ENCODE data around the gene LAGE3. TPM values are rescaled to one million over a fixed set of nuclear protein-coding genes. Genes with fewer than 3 reads are reported as not detected.
A peak's percentile ranks its signal among the peaks of the same experiment; 100 is the strongest.

The LAGE3 gene
- total RNA-seq, 2 donors from 2014 or later, result 29.5 to 34.1 TPM

DNA sequence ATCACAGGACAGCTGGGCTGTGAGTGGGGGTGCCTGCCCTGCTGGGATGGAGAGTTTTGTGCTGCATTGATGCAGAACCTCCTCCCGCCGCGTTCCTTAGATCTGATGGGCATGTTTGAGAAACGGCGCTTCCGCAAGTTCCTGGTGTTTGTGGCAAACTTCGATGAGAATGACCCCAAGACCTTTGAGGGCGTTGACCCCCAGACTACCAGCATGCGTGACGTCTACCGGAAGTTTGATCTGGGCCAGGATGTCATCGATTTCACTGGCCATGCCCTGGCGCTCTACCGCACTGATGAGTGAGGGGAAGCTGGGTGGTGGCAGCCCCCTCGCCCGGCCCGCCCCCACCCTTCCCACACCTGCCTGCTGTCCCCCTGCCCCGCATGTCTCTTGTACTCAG is 39.2 kb downstream of the LAGE3 start:
- no peaks in the 10 kb centered on the region for H3K27me3 Mint-ChIP-seq (ENCODE audit: insufficient read depth)
- Histone ChIP-seq H3K9ac (ENCODE audit: extremely low read depth, low read length, poor library complexity, severe bottlenecking) (no peak overlapping the region), H3K4me1 (ENCODE audit: control insufficient read depth, insufficient read depth, low read length) (no peaks in the 10 kb centered on the region), H3K36me3 (ENCODE audit: control insufficient read depth, insufficient read depth, low read length) (peaks cover 22% of the 10 kb centered on the region), H3K27me3 (ENCODE audit: control insufficient read depth, insufficient read depth, low read length, poor library complexity, severe bottlenecking) (no peaks in the 10 kb centered on the region), H3K4me3 (ENCODE audit: low read length) (no peak overlapping the region), H3K27ac (ENCODE audit: low read depth, low read length) (no peak overlapping the region), H3K9me3 (ENCODE audit: control insufficient read depth, low read length) (no peaks in the 10 kb centered on the region)
- TF ChIP-seq, protein P1, sequence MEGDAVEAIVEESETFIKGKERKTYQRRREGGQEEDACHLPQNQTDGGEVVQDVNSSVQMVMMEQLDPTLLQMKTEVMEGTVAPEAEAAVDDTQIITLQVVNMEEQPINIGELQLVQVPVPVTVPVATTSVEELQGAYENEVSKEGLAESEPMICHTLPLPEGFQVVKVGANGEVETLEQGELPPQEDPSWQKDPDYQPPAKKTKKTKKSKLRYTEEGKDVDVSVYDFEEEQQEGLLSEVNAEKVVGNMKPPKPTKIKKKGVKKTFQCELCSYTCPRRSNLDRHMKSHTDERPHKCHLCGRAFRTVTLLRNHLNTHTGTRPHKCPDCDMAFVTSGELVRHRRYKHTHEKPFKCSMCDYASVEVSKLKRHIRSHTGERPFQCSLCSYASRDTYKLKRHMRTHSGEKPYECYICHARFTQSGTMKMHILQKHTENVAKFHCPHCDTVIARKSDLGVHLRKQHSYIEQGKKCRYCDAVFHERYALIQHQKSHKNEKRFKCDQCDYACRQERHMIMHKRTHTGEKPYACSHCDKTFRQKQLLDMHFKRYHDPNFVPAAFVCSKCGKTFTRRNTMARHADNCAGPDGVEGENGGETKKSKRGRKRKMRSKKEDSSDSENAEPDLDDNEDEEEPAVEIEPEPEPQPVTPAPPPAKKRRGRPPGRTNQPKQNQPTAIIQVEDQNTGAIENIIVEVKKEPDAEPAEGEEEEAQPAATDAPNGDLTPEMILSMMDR (conservative IDR thresholded peaks at IDR 0.05), result no peak
- H3K4me3 Mint-ChIP-seq, result no peak overlapping the region
- 95 to 98% methylated on average over 11 to 12 of the region's 18 CpGs for WGBS, 2 experiments (ENCODE audit: insufficient coverage in 1 of 2, insufficient read length in 1 of 2)
- no peak overlapping the region for H3K27ac Mint-ChIP-seq
- DNase-seq, result no peak
- no peaks in the 10 kb centered on the region for H3K4me1 Mint-ChIP-seq
- H3K9me3 Mint-ChIP-seq, result peaks cover 67% of the 10 kb centered on the region
- H3K36me3 Mint-ChIP-seq (ENCODE audit: low read depth), result peaks cover 14% of the 10 kb centered on the region

DNA sequence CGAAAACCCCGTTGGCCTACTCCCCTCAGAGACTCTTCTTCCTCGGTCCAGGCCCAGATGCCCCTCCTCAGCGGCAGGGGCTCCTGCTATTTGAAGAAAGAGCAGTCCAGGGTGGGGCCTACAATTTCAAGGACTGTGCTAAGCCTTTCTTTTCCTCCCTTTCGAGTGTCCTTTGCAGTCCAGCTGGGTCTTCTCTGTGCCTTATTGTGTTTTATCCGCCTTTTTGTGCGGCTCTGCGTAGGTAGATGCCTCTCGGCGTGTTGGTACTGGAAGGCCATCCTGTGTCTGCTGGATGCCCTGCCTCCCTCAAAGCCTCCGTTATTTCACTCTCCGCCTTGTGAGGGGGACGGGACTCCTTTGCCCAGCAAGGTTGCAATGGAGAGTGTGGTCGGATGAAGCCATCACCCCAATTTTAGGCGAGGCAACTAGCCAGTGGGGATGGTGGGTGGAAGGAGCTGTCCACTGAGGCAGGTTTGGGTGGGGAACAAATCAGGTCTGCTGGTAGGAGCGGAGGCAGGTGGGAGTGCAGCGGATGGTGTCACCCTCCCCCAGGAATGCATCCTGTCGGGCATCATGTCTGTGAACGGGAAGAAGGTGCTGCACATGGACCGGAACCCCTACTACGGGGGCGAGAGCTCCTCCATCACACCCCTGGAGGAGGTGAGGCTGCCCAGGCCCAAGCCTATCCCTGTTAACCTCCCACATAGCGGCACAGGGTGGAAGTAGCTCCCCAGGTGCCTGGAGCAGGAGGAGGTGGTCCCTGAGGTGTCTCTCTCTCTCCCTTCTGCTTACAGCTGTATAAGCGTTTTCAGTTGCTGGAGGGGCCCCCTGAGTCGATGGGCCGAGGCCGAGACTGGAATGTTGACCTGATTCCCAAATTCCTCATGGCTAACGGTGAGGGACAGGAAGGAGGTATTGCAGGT is 40.8 kb downstream of the LAGE3 start:
- DNase-seq, result no peak
- H3K9me3 ChIP-seq (ENCODE audit: control insufficient read depth, low read length), result no peaks in the 10 kb centered on the region
- WGBS, 2 experiments (ENCODE audit: insufficient coverage in 1 of 2, insufficient read length in 1 of 2), result 67 to 85% methylated on average over 8 to 26 of the region's 28 CpGs
- peak overlapping the region; percentile 78 for H3K4me3 Mint-ChIP-seq
- H3K27ac Mint-ChIP-seq, result no peak overlapping the region
- H3K27ac ChIP-seq (ENCODE audit: low read depth, low read length), result peak overlapping the region; percentile 71
- H3K36me3 Mint-ChIP-seq (ENCODE audit: low read depth), result peaks cover 18% of the 10 kb centered on the region
- no peaks in the 10 kb centered on the region for H3K27me3 ChIP-seq (ENCODE audit: control insufficient read depth, insufficient read depth, low read length, poor library complexity, severe bottlenecking)
- TF ChIP-seq, protein P1 (conservative IDR thresholded peaks at IDR 0.05), result no peak
- no peaks in the 10 kb centered on the region for H3K4me1 ChIP-seq (ENCODE audit: control insufficient read depth, insufficient read depth, low read length)
- peaks cover 22% of the 10 kb centered on the region for H3K36me3 ChIP-seq (ENCODE audit: control insufficient read depth, insufficient read depth, low read length)
- peaks cover 75% of the 10 kb centered on the region for H3K9me3 Mint-ChIP-seq
- H3K4me1 Mint-ChIP-seq, result no peaks in the 10 kb centered on the region
- peak overlapping the region; percentile 85 for H3K4me3 ChIP-seq (ENCODE audit: low read length)
- no peak overlapping the region for H3K9ac ChIP-seq (ENCODE audit: extremely low read depth, low read length, poor library complexity, severe bottlenecking)
- H3K27me3 Mint-ChIP-seq (ENCODE audit: insufficient read depth), result no peaks in the 10 kb centered on the region

DNA sequence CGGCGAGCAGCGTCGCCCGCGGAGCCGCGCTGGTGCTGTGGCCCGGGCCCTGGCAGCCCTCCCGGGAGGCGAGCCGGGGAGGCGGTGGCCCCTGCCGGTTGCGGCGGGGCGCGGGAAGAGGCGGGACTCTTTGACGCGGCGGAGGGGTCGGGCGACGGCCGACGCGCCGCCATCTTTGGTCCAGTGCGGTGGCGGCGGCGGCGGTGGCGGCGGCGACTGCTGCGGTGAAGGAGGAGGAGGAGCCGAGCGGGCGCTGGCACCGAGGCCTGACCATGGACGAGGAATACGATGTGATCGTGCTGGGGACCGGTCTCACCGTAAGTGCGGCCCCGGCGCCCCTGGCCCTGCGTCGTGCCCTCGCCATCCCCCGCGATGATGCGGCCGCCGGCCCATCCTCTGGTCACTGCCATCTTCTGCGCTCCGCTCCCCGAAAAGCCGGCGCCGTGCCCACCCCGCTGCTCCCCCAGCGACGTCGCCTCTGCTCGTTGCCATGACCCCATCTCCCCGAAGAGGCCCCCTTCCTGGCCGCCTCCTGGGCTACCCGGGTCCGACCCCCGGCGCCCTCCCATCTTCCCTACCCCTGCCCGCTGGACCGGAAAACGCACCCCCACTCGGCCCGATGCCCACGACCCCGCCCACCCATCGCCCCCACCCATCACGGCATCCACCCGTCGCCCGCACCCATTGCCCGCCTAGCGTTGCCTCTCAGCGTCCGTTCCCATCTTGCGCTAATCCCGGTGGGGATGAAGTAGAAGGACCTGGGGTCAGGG is 41.9 kb downstream of the LAGE3 start, which contains the start of gene GDI1:
Gene GDI1 (plus strand): TSS at position 172 of the 770 bp plus-strand sequence. CDS start 101 bp downstream, at position 273.
- TF ChIP-seq, protein P1 (conservative IDR thresholded peaks at IDR 0.05), result no peak
- H3K27me3 Mint-ChIP-seq (ENCODE audit: insufficient read depth), result no peaks in the 10 kb centered on the region
- no peaks in the 10 kb centered on the region for H3K4me1 Mint-ChIP-seq
- peaks cover 75% of the 10 kb centered on the region for H3K9me3 Mint-ChIP-seq
- peaks cover 17% of the 10 kb centered on the region for H3K36me3 ChIP-seq (ENCODE audit: control insufficient read depth, insufficient read depth, low read length)
- H3K9ac ChIP-seq (ENCODE audit: extremely low read depth, low read length, poor library complexity, severe bottlenecking), result no peak within 1 kb of the TSS
- H3K27me3 ChIP-seq (ENCODE audit: control insufficient read depth, insufficient read depth, low read length, poor library complexity, severe bottlenecking), result no peaks in the 10 kb centered on the region
- peak within 1 kb of the TSS; percentile 78 for H3K4me3 Mint-ChIP-seq
- H3K27ac ChIP-seq (ENCODE audit: low read depth, low read length), result peak within 1 kb of the TSS; percentile 71
- 0% methylated on average over 3 to 67 of the region's 93 CpGs for WGBS, 2 experiments (ENCODE audit: insufficient coverage in 1 of 2, insufficient read length in 1 of 2)
- no peaks in the 10 kb centered on the region for H3K9me3 ChIP-seq (ENCODE audit: control insufficient read depth, low read length)
- H3K4me1 ChIP-seq (ENCODE audit: control insufficient read depth, insufficient read depth, low read length), result no peaks in the 10 kb centered on the region
- peak; percentile 72 for DNase-seq
- H3K4me3 ChIP-seq (ENCODE audit: low read length), result peak within 1 kb of the TSS; percentile 85
- peaks cover 23% of the 10 kb centered on the region for H3K36me3 Mint-ChIP-seq (ENCODE audit: low read depth)
- H3K27ac Mint-ChIP-seq, result peak within 1 kb of the TSS; percentile 80
